ENCODE data around the gene CAMTA1. TPM values are rescaled to one million over a fixed set of nuclear protein-coding genes. Genes with fewer than 3 reads are reported as not detected.

CAMTA1 gene
- total and polyA plus RNA-seq, 4 donors, result 18.0 to 93.5 (median 35.8) TPM

GRCh38 chr1:7813677-7814373, 1028.6 kb downstream of the CAMTA1 start:
- TF ChIP-seq HNF4G (IDR thresholded peaks at IDR 0.05) (no peak), RAD21 (IDR thresholded peaks at IDR 0.05) (no peak), REST (IDR thresholded peaks at IDR 0.05) (no peak), TAF1 (conservative IDR thresholded peaks at IDR 0.05) (no peak), CTCF (IDR thresholded peaks at IDR 0.05; ENCODE audit: low read depth, low read length, missing input control) (no peak), ZBTB33 (IDR thresholded peaks at IDR 0.05) (no peak)
- 85% methylated on average over 3 of the region's 3 CpGs for WGBS
- Histone ChIP-seq H3K27me3 (ENCODE audit: control insufficient read depth in 4 of 4, insufficient read depth in 4 of 4, low read length in 3 of 4) (no peaks in the 10 kb centered on the region), H3K9me3 (ENCODE audit: control insufficient read depth in 4 of 4, low read length in 3 of 4) (peaks cover 0 to 9% (median 4%) of the 10 kb centered on the region in 4 donors), H3K9ac (ENCODE audit: low read depth in 1 of 2, low read length in 2 of 2) (no peak overlapping the region), H3K27ac (ENCODE audit: low read depth in 1 of 2, low read length in 2 of 2) (no peak overlapping the region), H3K36me3 (ENCODE audit: control insufficient read depth in 4 of 4, insufficient read depth in 3 of 4, low read depth in 1 of 4, low read length in 3 of 4) (peaks cover 8 to 82% (median 66%) of the 10 kb centered on the region in 4 donors), H3K4me3 (ENCODE audit: low read depth in 1 of 3, low read length in 3 of 3) (no peak overlapping the region), H3K4me1 (ENCODE audit: control insufficient read depth in 4 of 4, insufficient read depth in 4 of 4, low read length in 3 of 4) (no peaks in the 10 kb centered on the region)
- DNase-seq (ENCODE audit: low spot score), result no peak

Small RNA genes within 50 kb of the gene (small RNA-seq; reads per million reads assigned to genes)
- not detected for gene AL359881.1
- gene AL590128.1, result not detected
- gene RNU1-8P, result not detected

Other genes with a start within 250 kb of the CAMTA1 start
- gene NOL9, start 230.9 kb upstream of the CAMTA1 start, total RNA-seq, result 10 to 100 TPM; 13.6 to 15.1 TPM
- 1 to 10 TPM; 2.1 to 5.3 TPM for gene NOL9, start 230.9 kb upstream of the CAMTA1 start, polyA plus RNA-seq
- not detected for gene TAS1R1, start 230.1 kb upstream of the CAMTA1 start, total RNA-seq
- not detected for gene TAS1R1, start 230.1 kb upstream of the CAMTA1 start, polyA plus RNA-seq
- 10 to 100 TPM in 1 of 2 donors, 1 to 10 TPM in 1; 8.3 to 18.1 TPM for gene ZBTB48, start 205.5 kb upstream of the CAMTA1 start, total RNA-seq
- 10 to 100 TPM in 1 of 2 donors, 1 to 10 TPM in 1; 9.4 to 16.8 TPM for gene ZBTB48, start 205.5 kb upstream of the CAMTA1 start, polyA plus RNA-seq
- 10 to 100 TPM; 20.8 to 30.4 TPM for gene KLHL21, start 182.6 kb upstream of the CAMTA1 start, total RNA-seq
- gene KLHL21, start 182.6 kb upstream of the CAMTA1 start, polyA plus RNA-seq, result 10 to 100 TPM in 1 of 2 donors, 1 to 10 TPM in 1; 8.7 to 12.4 TPM
- gene PHF13, start 171.7 kb upstream of the CAMTA1 start, total RNA-seq, result 1 to 10 TPM; 4.1 to 8.7 TPM
- 1 to 10 TPM; 1.4 to 3.5 TPM for gene PHF13, start 171.7 kb upstream of the CAMTA1 start, polyA plus RNA-seq
- gene THAP3, start 160.6 kb upstream of the CAMTA1 start, total RNA-seq, result 1 to 10 TPM; 7.2 to 8.7 TPM
- gene THAP3, start 160.6 kb upstream of the CAMTA1 start, polyA plus RNA-seq, result 10 to 100 TPM in 1 of 2 donors, 1 to 10 TPM in 1; 8.4 to 10.2 TPM
- gene DNAJC11, start 83.6 kb upstream of the CAMTA1 start, total RNA-seq, result 10 to 100 TPM; 24.7 to 36.1 TPM
- 10 to 100 TPM; 16.5 to 22.9 TPM for gene DNAJC11, start 83.6 kb upstream of the CAMTA1 start, polyA plus RNA-seq

All from liver (tissue), 10 donors.